Sigmoid colon (tissue), 4 donors: Measurements from ENCODE around the gene TTLL11.

Experiments
- CTCF ChIP-seq, 4 experiments: fragments of 450-650 bp in 3 of 4; fragments of 200-600 bp in 1 of 4; IDR thresholded peaks; one replicate each; pipeline ENCODE4 v1.5.1; 2016 to 2019; ENCODE audit warnings: antibody characterized with exemption in 4 of 4, mild to moderate bottlenecking in 3 of 4, moderate library complexity in 2 of 4
- EP300 ChIP-seq, 4 donors: sonication (generic); formaldehyde crosslinking; IDR thresholded peaks; one replicate each; pipeline ENCODE4 v1.6.1; 2017; ENCODE audit warnings: antibody characterized with exemption in 4 of 4
- POLR2A ChIP-seq, 2 donors: fragments of 450-650 bp; IDR thresholded peaks; one replicate each; pipeline ENCODE4 v1.6.1; 2016; ENCODE audit warnings: antibody characterized with exemption in 2 of 2, mild to moderate bottlenecking in 2 of 2, moderate library complexity in 2 of 2
- POLR2AphosphoS5 ChIP-seq, 4 donors: sonication (generic); formaldehyde crosslinking; IDR thresholded peaks; one replicate each; pipeline ENCODE4 v1.6.1; 2017; ENCODE audit warnings: antibody characterized with exemption in 4 of 4

GRCh38 chr9:122030357-122030756 lies 62.8 kb downstream of the TTLL11 start:
- TF ChIP-seq EP300 (IDR thresholded peaks at IDR 0.05) (no peak), CTCF (IDR thresholded peaks at IDR 0.05) (no peak), POLR2AphosphoS5 (IDR thresholded peaks at IDR 0.05) (no peak), POLR2A (IDR thresholded peaks at IDR 0.05) (no peak)
